Activated naive CD8-positive, alpha-beta T cell treated with anti-CD3 and anti-CD28 coated beads, Interleukin-2, amount 10 ng/mL, durations not matched to agents 7 days and 5 days (primary cell): ENCODE data around the gene SPIRE2. TPM values are rescaled to one million over a fixed set of nuclear protein-coding genes. Genes with fewer than 3 reads are reported as not detected.

Experiments
- ATAC-seq: fragments of 150-1000 bp; cut with Tn5 transposase; one replicate; pipeline ENCODE4 v1.10.0; 2021; ENCODE audit warnings: low read depth, moderate library complexity
- POLR2A ChIA-PET: fragments of 350-600 bp; sonication (Branson Sonifier 250); formaldehyde crosslinking; loops from one replicate; lab custom pipeline; 2021; ENCODE audit warnings: antibody characterized with exemption; lab: Charles Lee
- DNase-seq: peaks from one replicate; pipeline ENCODE4 v3.0.0; 2021
- H3K27ac Mint-ChIP-seq: one replicate; pipeline ENCODE4 v1.8.0; 2022; ENCODE audit warnings: mild to moderate bottlenecking, mixed read lengths
- H3K27me3 Mint-ChIP-seq: one replicate; pipeline ENCODE4 v1.8.0; 2022; ENCODE audit warnings: mild to moderate bottlenecking, moderate library complexity, mixed read lengths
- H3K36me3 Mint-ChIP-seq: one replicate; pipeline ENCODE4 v1.8.0; 2021; ENCODE audit warnings: mild to moderate bottlenecking, mixed read lengths
- H3K4me1 Mint-ChIP-seq: one replicate; pipeline ENCODE4 v1.8.0; 2021; ENCODE audit warnings: mixed read lengths
- H3K4me3 Mint-ChIP-seq: one replicate; pipeline ENCODE4 v1.8.0; 2022; ENCODE audit warnings: mild to moderate bottlenecking, moderate library complexity, mixed read lengths
- H3K9me3 Mint-ChIP-seq: one replicate; pipeline ENCODE4 v1.8.0; 2021; ENCODE audit warnings: mixed read lengths
- total RNA-seq, 2 experiments: library from RNA; stranded (reverse); gene quantifications; one replicate each; pipeline ENCODE4 v1.2.3, GENCODE V29; 2021

The SPIRE2 gene
- total RNA-seq, 2 experiments from 2014 or later, result 1.5 to 1.8 TPM

DNA sequence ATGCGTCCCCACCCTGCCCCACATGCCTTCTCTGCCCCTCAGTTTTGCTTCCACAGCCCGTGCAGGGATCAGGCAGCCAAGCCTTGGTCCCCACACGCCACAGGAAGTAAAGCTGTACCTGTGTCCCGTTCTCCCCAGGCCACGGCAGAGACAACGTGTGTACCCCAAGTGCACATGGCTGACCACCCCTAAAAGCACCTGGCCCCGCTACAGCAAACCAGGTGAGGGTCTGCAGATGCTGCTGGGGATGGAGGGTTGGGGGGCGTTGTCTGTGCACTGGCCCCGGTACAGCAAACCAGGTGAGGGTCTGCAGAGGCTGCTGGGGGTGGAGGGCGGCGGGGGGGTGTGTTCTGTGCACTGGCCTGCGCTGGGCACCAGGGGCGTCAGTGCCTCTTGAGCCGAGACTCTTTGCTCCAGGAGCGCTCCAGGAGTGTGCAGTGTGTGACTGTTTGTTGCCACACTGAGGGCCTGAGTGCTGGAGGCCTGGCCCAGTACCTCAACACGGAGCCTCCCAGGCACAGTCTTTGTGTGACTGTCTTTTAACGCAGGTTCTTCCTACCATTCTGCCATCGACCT, 63.9 kb downstream of the SPIRE2 start:
- H3K4me1 Mint-ChIP-seq, result peaks cover 5% of the 10 kb centered on the region
- H3K27ac Mint-ChIP-seq, result no peak overlapping the region
- H3K27me3 Mint-ChIP-seq, result no peaks in the 10 kb centered on the region
- no peak for DNase-seq
- H3K9me3 Mint-ChIP-seq, result no peaks in the 10 kb centered on the region
- ATAC-seq, result no peak
- H3K36me3 Mint-ChIP-seq, result peaks cover 20% of the 10 kb centered on the region
- POLR2A ChIA-PET, result no interaction called here
- H3K4me3 Mint-ChIP-seq, result no peak overlapping the region

DNA sequence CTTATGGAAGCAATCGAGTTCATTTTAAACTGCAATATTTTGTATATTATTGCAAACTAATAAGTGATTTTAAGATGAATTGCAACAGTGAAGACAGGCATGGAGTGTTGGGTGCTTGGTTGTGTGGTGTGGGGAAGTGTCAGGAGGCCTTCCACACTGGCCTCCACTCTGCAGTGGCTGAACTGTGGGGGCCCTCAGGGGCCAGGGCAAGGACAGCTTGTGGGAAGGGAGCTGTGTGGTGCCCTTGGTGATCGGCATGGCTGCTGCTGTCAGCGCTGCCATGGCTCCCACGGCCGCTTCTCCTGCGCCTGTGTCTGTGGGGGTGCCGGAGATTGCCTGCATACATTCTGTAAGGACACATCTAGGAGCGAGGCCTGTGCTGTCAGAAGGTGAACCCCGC, 64.4 kb downstream of the SPIRE2 start:
- ATAC-seq (no peak), DNase-seq (no peak)
- Mint-ChIP-seq H3K4me3 (no peak overlapping the region), H3K27me3 (no peaks in the 10 kb centered on the region), H3K4me1 (peaks cover 5% of the 10 kb centered on the region), H3K9me3 (no peaks in the 10 kb centered on the region), H3K36me3 (peaks cover 16% of the 10 kb centered on the region), H3K27ac (no peak overlapping the region)
- POLR2A ChIA-PET, result no interaction called here

- H3K4me3 Mint-ChIP-seq, result no peak overlapping the region
- H3K4me1 Mint-ChIP-seq, result peaks cover 7% of the 10 kb centered on the region
- H3K9me3 Mint-ChIP-seq, result no peaks in the 10 kb centered on the region
- no peak overlapping the region for H3K27ac Mint-ChIP-seq
- no peak for DNase-seq
- no peak for ATAC-seq
- POLR2A ChIA-PET, result no interaction called here
- H3K27me3 Mint-ChIP-seq, result no peaks in the 10 kb centered on the region
- H3K36me3 Mint-ChIP-seq, result peaks cover 12% of the 10 kb centered on the region
These were observed 65.6 kb downstream of the SPIRE2 start for GRCh38 chr16:89893642-89894548.

DNA sequence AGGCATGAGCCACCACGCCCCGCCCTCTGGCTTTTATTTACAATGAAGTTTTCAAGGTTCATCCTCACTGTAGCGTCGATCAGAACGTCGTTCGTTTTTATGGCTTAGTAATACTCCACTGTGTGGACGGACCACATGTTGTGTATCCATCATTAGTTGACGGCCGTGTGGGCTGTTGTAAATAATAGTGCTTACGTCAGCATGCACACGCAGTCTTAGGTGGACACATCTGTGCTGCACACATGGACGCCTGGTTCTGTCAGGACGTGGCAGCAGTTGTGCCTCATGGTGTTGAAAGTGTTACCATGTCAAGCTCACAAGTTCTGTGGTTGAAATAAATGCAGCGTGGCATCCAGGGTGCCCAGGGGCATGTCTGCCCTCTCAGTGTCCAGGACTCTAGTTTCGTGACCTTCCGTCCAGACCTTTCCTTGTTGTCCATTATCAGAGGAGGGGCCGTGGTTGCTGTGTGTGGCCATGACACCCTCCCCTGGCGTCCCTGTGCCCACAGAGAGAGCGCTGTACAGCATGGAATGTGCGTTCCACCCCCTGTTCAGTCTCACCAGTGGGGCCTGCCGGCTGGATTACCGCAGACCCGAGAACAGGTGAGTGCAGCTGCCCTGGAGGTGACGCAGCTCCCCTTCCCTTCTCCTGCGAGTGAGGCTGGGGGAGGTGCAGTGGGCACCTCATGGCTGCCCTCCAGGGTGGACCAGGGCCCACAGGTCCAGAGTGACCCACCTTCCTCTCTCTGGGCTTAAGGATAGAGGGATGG, 67.4 kb downstream of the SPIRE2 start:
- no peak overlapping the region for H3K27ac Mint-ChIP-seq

DNA sequence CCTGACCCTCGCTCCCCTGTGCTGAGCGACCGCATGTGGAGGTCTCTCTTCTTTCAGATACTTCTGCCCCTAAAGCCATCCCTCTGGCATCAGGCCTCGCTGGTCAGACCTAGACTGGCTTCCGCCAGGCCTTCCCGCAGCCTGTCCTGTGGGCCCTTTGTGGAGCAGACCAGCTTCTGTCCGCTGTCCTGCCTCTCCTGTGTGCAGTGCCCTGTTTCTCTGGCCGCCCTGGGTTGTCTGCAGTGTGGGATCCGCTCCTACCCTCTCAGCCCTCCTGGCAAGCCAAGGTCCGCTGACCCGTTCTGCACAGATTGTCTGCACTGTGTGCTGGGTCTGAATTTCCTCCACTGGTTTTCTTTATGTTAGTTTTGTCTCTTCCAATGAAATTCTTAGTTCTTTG, 68.9 kb downstream of the SPIRE2 start:
- ATAC-seq (no peak), DNase-seq (no peak)
- Mint-ChIP-seq H3K36me3 (peaks cover 5% of the 10 kb centered on the region), H3K9me3 (no peaks in the 10 kb centered on the region), H3K4me3 (no peak overlapping the region), H3K4me1 (peaks cover 2% of the 10 kb centered on the region), H3K27me3 (no peaks in the 10 kb centered on the region), H3K27ac (no peak overlapping the region)
- POLR2A ChIA-PET, result interaction anchor here (0.6 kb wide), 1 partner anchor 799 kb away, joined by 3 read pairs; no protein-coding TSS in a partner anchor

More for the DNA sequence above, 67.4 kb downstream of the SPIRE2 start:
- no peaks in the 10 kb centered on the region for H3K9me3 Mint-ChIP-seq
- H3K27me3 Mint-ChIP-seq, result no peaks in the 10 kb centered on the region
- ATAC-seq, result no peak
- POLR2A ChIA-PET, result no interaction called here
- DNase-seq, result no peak
- H3K4me3 Mint-ChIP-seq, result no peak overlapping the region
- H3K4me1 Mint-ChIP-seq, result peaks cover 2% of the 10 kb centered on the region
- peaks cover 14% of the 10 kb centered on the region for H3K36me3 Mint-ChIP-seq

DNA sequence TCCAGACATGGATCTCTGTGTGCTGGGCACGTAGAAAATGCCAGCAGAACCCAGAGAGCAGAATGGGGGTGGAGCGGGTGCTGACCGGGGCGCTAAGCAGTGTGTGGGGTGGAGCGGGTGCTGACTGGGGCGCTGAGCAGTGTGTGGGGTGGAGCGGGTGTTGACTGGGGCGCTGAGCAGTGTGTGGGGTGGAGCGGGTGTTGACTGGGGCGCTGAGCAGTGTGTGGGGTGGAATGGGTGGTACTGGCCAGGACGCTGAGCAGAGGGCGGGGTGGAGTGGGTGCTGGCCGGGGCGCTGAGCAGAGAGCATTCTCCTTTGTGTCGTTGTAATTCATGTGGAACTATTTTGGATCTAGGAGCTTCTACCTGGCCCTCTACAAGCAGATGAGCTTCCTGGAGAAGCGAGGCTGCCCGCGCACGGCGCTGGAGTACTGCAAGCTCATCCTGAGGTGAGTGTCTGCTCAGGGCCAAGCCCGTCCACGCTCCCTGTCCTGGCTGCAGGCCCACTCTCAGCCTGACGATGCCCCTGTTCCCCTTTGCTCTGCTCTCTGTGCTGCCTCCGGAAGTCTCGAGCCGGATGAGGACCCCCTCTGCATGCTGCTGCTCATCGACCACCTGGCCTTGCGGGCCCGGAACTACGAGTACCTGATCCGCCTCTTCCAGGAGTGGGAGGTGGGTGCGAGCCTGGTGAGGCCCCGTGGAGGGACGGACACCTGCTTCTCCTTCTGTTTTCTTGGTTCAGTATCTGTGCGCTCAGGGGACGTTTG, 70.1 kb downstream of the SPIRE2 start:
- Mint-ChIP-seq H3K27ac (no peak overlapping the region), H3K4me1 (peaks cover 2% of the 10 kb centered on the region), H3K36me3 (peaks cover 5% of the 10 kb centered on the region), H3K9me3 (no peaks in the 10 kb centered on the region), H3K4me3 (no peak overlapping the region), H3K27me3 (no peaks in the 10 kb centered on the region)
- no peak for DNase-seq
- POLR2A ChIA-PET, result no interaction called here
- ATAC-seq, result no peak

- no peak for ATAC-seq
- H3K4me1 Mint-ChIP-seq, result peaks cover 2% of the 10 kb centered on the region
- H3K4me3 Mint-ChIP-seq, result no peak overlapping the region
- H3K36me3 Mint-ChIP-seq, result peaks cover 5% of the 10 kb centered on the region
- no peak overlapping the region for H3K27ac Mint-ChIP-seq
- DNase-seq, result no peak
- H3K27me3 Mint-ChIP-seq, result no peaks in the 10 kb centered on the region
- POLR2A ChIA-PET, result no interaction called here
- H3K9me3 Mint-ChIP-seq, result no peaks in the 10 kb centered on the region
These were observed 71.7 kb downstream of the SPIRE2 start for GRCh38 chr16:89899879-89900481.

DNA sequence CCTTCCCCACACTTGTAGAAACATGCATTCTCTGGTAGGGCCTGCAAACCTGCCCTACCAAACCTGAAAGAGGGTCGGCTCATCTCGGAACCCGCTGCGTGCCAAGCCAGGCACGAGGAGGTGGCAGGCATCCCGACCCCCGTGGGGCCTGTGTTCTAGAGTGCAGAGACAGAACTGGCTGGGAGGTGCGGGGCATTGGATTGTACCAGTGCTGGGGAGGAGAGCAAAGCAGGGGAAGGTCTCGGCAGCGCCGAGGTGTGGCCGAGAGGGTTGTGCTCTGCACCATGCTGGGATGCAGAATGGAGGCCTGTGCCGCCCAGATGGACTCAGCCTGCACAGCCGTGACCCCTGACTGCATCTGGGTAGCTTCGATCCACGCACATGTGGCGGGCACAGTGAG, 72.6 kb downstream of the SPIRE2 start:
- H3K27me3 Mint-ChIP-seq, result no peaks in the 10 kb centered on the region
- peaks cover 7% of the 10 kb centered on the region for H3K36me3 Mint-ChIP-seq
- peaks cover 2% of the 10 kb centered on the region for H3K4me1 Mint-ChIP-seq
- POLR2A ChIA-PET, result no interaction called here
- no peak for DNase-seq
- H3K27ac Mint-ChIP-seq, result no peak overlapping the region
- no peak overlapping the region for H3K4me3 Mint-ChIP-seq
- no peak for ATAC-seq
- no peaks in the 10 kb centered on the region for H3K9me3 Mint-ChIP-seq

GRCh38 chr16:89902980-89903379, 74.7 kb downstream of the SPIRE2 start:
- H3K27ac Mint-ChIP-seq, result no peak overlapping the region
- H3K9me3 Mint-ChIP-seq, result no peaks in the 10 kb centered on the region
- peaks cover 19% of the 10 kb centered on the region for H3K36me3 Mint-ChIP-seq
- H3K27me3 Mint-ChIP-seq, result no peaks in the 10 kb centered on the region
- no peak overlapping the region for H3K4me3 Mint-ChIP-seq
- POLR2A ChIA-PET, result no interaction called here
- peaks cover 2% of the 10 kb centered on the region for H3K4me1 Mint-ChIP-seq
- no peak for ATAC-seq
- no peak for DNase-seq

- DNase-seq, result no peak
- Mint-ChIP-seq H3K36me3 (peaks cover 21% of the 10 kb centered on the region), H3K9me3 (no peaks in the 10 kb centered on the region), H3K27me3 (no peaks in the 10 kb centered on the region), H3K4me3 (no peak overlapping the region), H3K4me1 (no peaks in the 10 kb centered on the region), H3K27ac (no peak overlapping the region)
- POLR2A ChIA-PET, result no interaction called here
- ATAC-seq, result no peak
These were observed 75.7 kb downstream of the SPIRE2 start for GRCh38 chr16:89903908-89904515.

DNA sequence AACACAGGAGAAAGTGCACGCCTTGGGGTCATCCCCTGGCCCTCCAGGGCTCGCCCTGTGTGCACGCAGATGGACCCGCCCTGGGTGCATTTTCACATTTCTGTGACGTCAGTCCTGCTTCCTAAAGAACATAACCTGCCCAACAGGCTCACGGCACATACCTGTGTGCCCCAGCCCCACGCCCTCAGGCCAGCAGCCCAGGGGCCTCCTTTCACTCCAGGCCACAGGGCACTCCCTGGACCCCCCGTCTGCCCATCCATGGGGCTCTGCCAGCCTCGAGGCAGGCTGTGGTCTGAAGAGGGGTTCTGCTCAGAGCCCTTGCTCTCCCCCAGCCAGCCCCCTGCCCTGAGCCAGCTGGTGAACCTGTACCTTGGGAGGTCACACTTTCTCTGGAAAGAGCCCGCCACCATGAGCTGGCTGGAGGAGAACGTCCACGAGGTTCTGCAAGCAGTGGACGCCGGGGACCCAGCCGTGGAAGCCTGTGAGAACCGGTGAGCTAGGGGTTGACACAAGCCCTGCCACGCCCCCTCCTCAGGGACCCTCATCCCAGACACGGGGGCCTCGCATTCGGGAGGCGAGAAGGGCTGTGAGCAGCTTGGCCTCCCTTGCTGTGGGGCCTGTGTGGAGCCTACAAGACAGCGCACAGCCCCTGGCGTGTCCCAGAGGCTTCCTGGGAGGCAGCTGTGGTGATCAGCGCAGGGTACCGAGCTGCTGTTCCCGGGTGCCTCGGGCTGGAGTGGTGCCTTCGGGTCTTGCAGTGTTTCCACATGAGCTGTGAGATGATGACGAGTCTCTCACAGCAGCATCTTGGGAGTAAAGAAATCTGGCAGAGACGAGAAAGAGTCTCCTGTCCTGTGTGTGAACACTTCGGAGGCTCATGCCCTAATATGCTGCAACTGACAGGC, 76.6 kb downstream of the SPIRE2 start:
- Mint-ChIP-seq H3K4me1 (no peaks in the 10 kb centered on the region), H3K27me3 (no peaks in the 10 kb centered on the region), H3K9me3 (no peaks in the 10 kb centered on the region), H3K4me3 (no peak overlapping the region), H3K27ac (no peak overlapping the region), H3K36me3 (peaks cover 22% of the 10 kb centered on the region)
- DNase-seq (no peak), ATAC-seq (no peak)
- POLR2A ChIA-PET, result interaction anchor here (0.6 to 1.2 kb wide), 2 partner anchors 31 to 40 kb away, joined by 4 to 5 read pairs; partner anchors contain the start of gene TCF25
